NT2/D1 (cell line): ENCODE results near the gene JDP2.

Experiments
- YY1 ChIP-seq: IDR thresholded peaks from 2 replicates; pipeline ENCODE4 v1.6.1; 2011; ENCODE audit not compliant: insufficient read length, insufficient read depth
- ZNF274 ChIP-seq: IDR thresholded peaks from 2 replicates; pipeline ENCODE4 v1.6.1; 2011; ENCODE audit warnings: mild to moderate bottlenecking, low read depth, low read length

- TF ChIP-seq YY1: no peak
- TF ChIP-seq ZNF274: no peak
These were observed at the start of gene JDP2 for GRCh38 chr14:75427482-75428229.
